HG03064 (cell line): ENCODE measurements around the gene KDELR3.
"Not testable (repeated sequence)": the region's sequence is repeated elsewhere in the genome, so short reads cannot be mapped to it uniquely, and the experiment has no call there.

Experiments used
- ATAC-seq: cut with Tn5 transposase; IDR thresholded peaks from one replicate; pipeline ENCODE4 v1.9.1; 2021; ENCODE audit warnings: low read depth; ENCODE audit not compliant: unreplicated experiment

Gene KDELR3

GRCh38 chr22:38455076-38455529, 12.8 kb upstream of the KDELR3 start, which contains the start of gene KCNJ4:
TSS of gene KCNJ4 (minus strand) at chr22:38455199. CDS start at chr22:38428132, 27,067 bp downstream.
- no peak for ATAC-seq

- ATAC-seq: no peak
These were observed 12.2 kb upstream of the KDELR3 start for GRCh38 chr22:38455530-38456271.

GRCh38 chr22:38456272-38456835, 11.5 kb upstream of the KDELR3 start:
- ATAC-seq: no peak

- ATAC-seq: no peak
These were observed 10.8 kb upstream of the KDELR3 start for GRCh38 chr22:38456841-38457699.

GRCh38 chr22:38460426-38460840, 7.5 kb upstream of the KDELR3 start:
- ATAC-seq: no peak

- no peak for ATAC-seq
These were observed 6.9 kb upstream of the KDELR3 start for GRCh38 chr22:38461057-38461413.

GRCh38 chr22:38461414-38462081, 6.3 kb upstream of the KDELR3 start:
- ATAC-seq: no peak

- ATAC-seq: no peak
These were observed 4.7 kb upstream of the KDELR3 start for GRCh38 chr22:38462960-38463784.

GRCh38 chr22:38464992-38465672, 2.8 kb upstream of the KDELR3 start:
- no peak for ATAC-seq

GRCh38 chr22:38465673-38466490, 2.0 kb upstream of the KDELR3 start:
- ATAC-seq: no peak

- ATAC-seq: no peak
These were observed 425 bp upstream of the KDELR3 start for GRCh38 chr22:38467438-38467903.

GRCh38 chr22:38468443-38469305, 778 bp downstream of the KDELR3 start:
- no peak for ATAC-seq

- ATAC-seq: no peak
These were observed 1.4 kb downstream of the KDELR3 start for GRCh38 chr22:38469306-38469781.

GRCh38 chr22:38470179-38470578, 2.3 kb downstream of the KDELR3 start:
- not testable (repeated sequence) for ATAC-seq

- ATAC-seq: no peak
These were observed 3.3 kb downstream of the KDELR3 start for GRCh38 chr22:38471237-38471636.

GRCh38 chr22:38474003-38474607, 6.2 kb downstream of the KDELR3 start:
- ATAC-seq: no peak

GRCh38 chr22:38477585-38477984, 9.7 kb downstream of the KDELR3 start:
- ATAC-seq: no peak
